Measurements from ENCODE around the gene HKDC1.
A peak's percentile ranks its signal among the peaks of the same experiment; 100 is the strongest.
"Not testable (repeated sequence)": the region's sequence is repeated elsewhere in the genome, so short reads cannot be mapped to it uniquely, and the experiment has no call there.

Gene HKDC1

GRCh38 chr10:69220041-69220451 lies at the start of gene HKDC1:
TSS of gene HKDC1 (plus strand) at chr10:69220332. CDS start at chr10:69220436, 104 bp downstream.
- DNase-seq: no peak

DNA sequence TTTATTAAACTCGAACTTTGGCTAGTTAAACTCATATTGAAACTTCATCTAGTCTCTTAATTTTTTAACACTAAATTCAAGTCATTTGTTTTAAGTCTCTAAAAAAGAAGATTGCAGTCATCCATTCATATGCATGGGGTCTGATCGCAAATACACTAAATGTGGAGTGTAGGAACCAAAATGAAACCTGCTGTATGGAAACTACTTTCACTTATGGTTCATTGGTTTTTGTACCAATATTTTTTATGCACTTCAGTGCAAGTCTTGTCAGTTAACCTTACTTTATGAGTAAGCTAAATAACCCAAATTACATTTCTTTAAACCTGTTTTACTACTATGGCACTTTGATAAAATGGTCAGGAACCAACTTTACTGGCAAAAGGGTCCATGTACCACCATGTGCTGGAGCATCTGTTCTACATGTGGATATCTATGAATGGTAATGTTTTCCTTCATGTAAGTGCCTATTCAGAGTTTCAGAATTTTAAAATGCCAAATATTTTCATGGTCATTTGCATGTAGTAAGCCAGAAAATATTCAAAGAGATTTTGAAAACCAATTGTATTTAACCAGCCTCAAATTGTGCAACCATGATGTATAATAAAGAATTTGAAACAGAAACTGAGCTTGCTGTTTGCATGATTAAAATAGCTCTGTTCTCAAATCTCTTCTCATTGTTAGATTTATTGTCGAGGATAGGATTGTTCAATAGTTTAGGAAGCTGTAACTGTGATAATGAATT lies 47.7 kb upstream of the HKDC1 start:
- no peak for DNase-seq

- DNase-seq: not testable (repeated sequence)
Measured at GRCh38 chr10:69175326-69175725, 44.8 kb upstream of the HKDC1 start.

- DNase-seq: no peak
Measured at GRCh38 chr10:69176823-69177222, 43.3 kb upstream of the HKDC1 start.

- no peak for DNase-seq
Measured at GRCh38 chr10:69179089-69179742, 40.9 kb upstream of the HKDC1 start.

- DNase-seq: peak; percentile 96
Measured at GRCh38 chr10:69179743-69180524, 40.2 kb upstream of the HKDC1 start, which contains the start of gene SUPV3L1. TSS of gene SUPV3L1 (plus strand) at chr10:69180234. CDS start at chr10:69180292, 58 bp downstream.

DNA sequence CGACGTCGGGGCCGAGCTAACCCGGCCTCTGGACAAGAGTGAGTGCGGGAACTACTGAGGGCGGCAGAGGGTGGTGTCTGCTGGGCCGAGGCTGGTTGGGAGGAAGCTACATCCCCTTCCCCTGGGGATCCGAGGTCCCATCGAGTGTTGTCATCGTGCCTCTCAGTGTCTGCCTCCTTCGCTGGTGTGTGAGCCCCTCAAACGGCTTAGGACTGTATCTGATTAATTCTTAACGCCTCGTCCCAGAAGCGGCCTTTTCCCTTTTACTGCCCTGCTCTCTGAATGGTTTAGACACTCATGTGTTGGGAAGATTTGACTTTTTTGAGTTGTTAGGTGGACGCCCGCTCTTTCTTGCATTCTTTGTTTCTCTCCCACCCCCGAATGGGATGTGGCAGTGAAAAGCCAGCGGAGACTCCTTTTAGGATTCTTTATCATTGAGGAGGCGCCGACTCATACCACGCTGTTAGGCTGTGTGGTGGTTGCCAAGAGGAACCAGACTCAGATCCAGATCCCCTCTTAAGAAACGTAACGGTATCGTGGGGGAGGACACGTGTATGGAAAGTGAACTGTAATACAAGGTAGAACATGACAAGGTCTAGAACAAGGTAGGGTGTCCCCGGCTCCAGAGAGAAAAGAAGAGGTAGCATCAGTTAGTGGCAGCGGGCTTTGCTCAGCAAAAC lies 39.5 kb upstream of the HKDC1 start:
- DNase-seq: no peak

DNA sequence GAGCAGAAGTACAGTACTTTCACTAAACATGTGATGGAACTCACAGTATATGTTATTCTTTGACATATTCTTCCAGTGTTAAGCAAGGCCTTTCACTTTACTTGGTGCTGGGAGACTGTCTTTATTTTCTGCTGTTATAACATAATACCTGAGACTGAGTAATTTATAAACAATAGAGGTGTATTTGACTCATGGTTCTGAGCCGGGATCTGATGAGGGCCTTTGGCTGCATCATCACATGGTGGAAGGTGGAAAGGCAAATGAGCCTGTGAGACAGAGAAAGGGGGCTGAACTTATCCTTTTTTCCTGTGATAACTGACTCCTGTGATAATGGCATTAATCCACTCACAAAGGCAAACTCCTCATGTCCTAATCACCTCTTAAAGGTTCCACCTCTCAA lies 38.7 kb upstream of the HKDC1 start:
- no peak for DNase-seq

- no peak for DNase-seq
Measured at GRCh38 chr10:69182005-69182404, 38.1 kb upstream of the HKDC1 start.

DNA sequence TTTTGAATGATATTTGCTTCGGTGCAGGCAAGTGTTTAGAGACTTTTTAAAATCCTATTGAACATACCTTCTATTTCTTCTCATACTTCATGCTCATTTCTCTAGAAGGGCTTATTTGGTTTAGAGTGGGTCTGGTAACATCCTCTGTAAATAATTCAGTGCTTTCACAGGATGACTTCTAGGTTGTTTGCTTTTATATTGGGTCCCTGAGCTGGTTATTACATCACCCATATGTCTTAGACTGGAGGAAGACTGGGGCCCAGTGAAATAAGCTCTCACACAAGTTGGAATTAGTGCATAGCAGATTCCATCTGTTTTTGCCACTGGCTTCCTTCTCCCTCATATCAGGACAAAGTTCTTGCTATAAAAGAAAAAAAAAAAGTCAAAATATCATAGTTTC lies 33.6 kb upstream of the HKDC1 start:
- no peak for DNase-seq

DNA sequence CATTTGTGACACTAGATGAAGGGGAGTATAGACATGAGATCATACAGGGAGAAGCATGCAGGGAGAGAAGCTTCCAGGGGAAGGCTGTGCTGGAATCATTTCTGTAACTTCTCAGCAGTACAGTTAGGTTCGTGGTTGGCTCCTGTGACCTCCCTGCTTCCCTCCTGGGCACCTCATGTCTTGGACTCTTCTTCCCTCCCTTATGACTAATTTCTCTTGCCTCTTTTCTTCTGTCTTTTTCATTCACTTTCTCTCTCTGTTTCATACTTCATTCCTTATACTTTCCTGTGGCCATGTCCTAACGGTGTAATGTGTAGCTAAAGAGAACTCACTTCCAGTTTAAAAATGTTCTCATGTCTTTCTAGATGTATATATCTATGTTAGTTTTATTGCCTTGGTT lies 19.1 kb upstream of the HKDC1 start:
- no peak for DNase-seq

DNA sequence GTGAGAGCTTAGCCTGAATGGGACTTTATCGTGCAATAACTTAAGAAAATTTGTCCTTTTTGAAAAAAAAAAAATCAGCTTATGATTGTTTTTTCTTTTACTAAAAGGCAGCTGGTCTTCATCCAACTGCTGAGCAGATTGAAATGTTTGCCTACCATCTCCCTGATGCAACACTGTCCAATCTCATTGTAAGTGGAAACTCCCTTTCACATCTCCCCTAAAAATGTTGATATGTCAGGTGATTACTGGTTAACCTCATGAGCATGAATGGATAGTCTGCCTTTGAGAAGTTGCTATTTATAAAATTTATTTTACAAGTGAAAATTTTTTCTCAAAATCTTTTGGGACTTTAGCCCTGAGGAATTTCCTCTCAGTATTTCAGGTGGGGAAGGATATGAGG lies 17.8 kb upstream of the HKDC1 start:
- no peak for DNase-seq

- DNase-seq: no peak
Measured at GRCh38 chr10:69208761-69209160, 11.4 kb upstream of the HKDC1 start.

DNA sequence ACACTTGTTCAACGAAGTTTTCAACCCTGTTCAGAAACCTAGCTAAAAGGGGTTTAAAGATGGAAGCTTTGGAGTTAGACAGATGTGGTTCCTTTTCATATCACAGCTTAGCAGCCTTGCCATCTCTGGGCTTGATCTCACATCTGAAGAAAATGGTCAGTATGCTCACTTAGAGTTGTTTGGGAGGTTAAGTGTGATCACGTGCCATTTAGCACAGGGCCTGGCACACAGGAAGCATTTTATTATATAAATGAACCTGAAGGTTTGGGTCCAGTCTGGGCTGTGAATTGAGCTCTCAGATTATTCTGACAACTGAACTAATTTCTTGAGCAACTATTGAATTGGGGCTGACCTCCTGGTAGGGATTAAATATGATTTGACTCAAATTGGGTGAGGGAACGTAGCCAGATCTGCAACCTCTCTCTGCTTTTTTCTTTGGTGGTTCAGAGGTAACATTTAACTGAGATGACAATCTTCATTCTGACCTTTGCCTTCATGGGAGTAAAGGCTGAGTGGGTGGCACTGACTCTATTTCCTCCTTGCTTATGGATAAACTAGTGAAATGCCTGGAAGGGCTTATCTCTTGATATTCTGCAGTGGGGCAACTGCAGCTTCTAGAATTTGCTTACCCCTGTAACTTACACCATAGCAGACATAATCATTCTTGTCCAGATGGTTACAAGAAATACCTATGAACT lies 10.2 kb upstream of the HKDC1 start:
- DNase-seq: no peak

GRCh38 chr10:69211104-69211503 lies 9.0 kb upstream of the HKDC1 start:
- no peak for DNase-seq

DNA sequence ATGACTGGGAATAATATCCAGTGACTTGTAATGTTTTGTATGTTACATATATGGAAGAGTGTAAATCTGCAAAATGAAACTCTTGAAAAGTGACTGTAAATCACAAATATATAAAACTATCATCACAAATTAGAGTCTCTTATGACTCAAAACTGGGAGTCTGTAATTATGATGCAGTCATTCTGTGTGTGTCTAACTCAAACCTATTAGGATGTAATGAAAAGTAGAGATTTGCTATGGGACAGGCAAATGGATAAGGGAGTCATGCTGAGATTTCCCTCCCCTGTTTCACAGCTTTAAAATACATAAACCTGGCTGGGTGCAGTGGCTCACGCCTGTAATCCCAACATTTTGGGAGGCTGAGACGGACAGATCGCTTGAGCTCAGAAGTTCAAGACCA lies 8.6 kb upstream of the HKDC1 start:
- no peak for DNase-seq

DNA sequence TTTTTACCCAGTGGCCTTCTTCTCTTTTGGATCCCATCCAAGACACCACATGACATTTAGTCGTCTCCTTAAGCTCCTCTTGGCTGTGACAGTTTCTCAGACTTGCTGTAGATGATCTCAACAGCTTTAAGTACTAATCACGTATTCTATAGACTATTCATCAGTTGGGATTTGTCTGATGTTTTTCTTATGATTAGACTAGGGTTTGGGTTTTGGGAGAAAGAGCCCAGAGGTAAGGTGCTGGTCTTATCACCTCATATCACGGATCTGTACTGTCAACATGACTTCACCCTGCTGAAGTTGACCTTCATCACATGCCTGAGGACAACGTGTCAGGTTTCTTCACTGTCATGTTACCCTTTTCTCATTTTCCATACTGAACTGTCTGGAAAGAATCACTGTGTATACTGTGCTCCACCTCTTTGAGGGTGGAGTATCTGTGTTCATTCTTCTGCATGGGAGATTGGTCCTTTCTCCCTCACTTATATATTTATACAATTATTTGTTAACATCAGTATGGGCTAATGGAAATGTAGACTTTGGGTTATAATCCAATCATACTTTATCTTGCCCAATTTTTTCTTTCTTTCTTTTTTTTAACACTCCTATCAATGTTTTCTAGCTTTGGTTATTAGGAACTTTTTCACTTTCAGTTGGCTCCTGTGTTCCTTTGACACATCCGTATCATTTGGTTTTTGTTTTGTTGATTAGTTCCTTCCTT lies 6.4 kb upstream of the HKDC1 start:
- DNase-seq: no peak

DNA sequence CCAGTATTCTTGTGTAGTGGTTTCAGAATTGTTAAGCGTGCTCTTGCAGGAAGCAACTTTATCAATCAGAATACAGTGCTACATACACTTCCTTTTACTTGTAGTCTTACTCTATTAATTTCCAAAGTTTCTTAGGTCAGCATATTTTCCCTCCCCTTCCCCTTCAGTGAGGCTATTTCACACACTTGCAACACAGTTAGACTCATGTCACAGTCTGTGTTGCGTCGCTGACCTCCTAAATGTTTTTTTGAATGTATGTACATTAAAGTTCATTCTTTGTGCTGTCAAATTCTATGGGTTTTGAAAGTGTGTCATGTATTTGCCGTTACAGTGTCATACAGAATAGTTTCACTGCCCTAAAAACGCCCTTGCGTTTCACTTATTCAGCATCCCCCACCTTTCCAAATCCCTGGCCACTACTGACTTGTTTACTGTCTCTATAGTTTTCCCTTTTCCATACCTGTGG lies 5.4 kb upstream of the HKDC1 start:
- no peak for DNase-seq

DNA sequence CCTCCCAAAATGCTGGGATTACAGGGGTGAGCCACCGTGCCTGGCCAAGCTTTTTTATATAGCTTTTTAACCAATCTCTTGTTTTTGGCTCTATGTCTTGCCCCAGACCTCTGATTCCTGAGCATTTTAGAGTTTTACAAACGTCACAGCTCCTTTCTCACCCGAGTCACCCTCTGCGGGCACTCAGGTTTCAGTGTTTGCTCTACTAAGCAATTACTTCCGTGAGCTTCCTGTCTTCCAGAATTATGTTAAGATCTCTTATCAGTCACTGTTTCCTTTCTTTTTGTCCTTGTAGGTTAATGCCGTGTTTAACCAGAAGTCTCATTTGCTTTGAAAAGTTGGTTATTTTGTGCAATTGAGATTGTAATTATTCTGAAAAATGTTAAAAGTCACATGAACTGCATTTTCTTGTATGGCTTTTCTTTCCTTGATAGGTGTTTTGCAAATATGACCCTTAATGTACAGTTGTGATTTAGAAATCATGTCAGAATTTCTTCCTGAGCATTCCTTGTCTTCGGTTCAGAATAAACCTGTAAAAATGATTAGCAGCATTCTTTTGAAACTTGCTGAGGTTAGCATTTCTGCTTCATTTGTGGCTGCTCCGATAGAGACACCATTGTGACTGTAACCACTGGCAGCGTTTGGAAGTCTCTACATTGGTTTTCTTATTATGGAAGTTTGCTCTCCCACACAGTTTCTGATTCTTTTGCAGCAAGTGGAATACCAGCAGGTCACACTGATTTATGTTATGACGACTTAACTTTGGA lies 4.5 kb upstream of the HKDC1 start:
- DNase-seq: no peak

- no peak for DNase-seq
Measured at GRCh38 chr10:69216577-69217118, 3.5 kb upstream of the HKDC1 start.
